Upper lobe of left lung (tissue), 6 donors: ENCODE results near the gene MAD2L1. TPM values are rescaled to one million over a fixed set of nuclear protein-coding genes. Genes with fewer than 3 reads are reported as not detected.

Experiments used
- ATAC-seq, 2 donors: fragments of 200-7000 bp; cut with Tn5 transposase; one replicate each; pipeline ENCODE4 v1.9.1; 2022; ENCODE audit warnings: mild to moderate bottlenecking in 2 of 2, moderate library complexity in 2 of 2; ENCODE audit not compliant: low FRiP score in 2 of 2
- DNase-seq, 2 donors: peaks; one replicate each; pipeline ENCODE4 v3.0.0-alpha.2; 2019 to 2020
- H3K27ac ChIP-seq, 4 donors: fragments of 200-600 bp; sonication (generic); one replicate each; pipeline ENCODE4 v1.5.1; 2016 to 2019
- H3K27me3 ChIP-seq, 4 donors: fragments of 200-600 bp; sonication (generic); one replicate each; pipeline ENCODE4 v1.5.1; 2017 to 2019
- H3K36me3 ChIP-seq, 4 donors: fragments of 200-600 bp; sonication (generic); one replicate each; pipeline ENCODE4 v1.5.1; 2016 to 2019
- H3K4me1 ChIP-seq, 4 donors: fragments of 200-600 bp; sonication (generic); one replicate each; pipeline ENCODE4 v1.5.1; 2018 to 2019
- H3K4me3 ChIP-seq, 4 donors: fragments of 200-600 bp; sonication (generic); one replicate each; pipeline ENCODE4 v1.5.1; 2017 to 2019; ENCODE audit warnings: mild to moderate bottlenecking in 2 of 4, moderate library complexity in 1 of 4
- H3K9me3 ChIP-seq, 4 donors: fragments of 200-600 bp; sonication (generic); one replicate each; pipeline ENCODE4 v1.5.1; 2018 to 2019
- EP300 ChIP-seq, 4 donors: sonication (generic); formaldehyde crosslinking; IDR thresholded peaks; one replicate each; pipeline ENCODE4 v1.5.1; 2017; ENCODE audit warnings: antibody characterized with exemption in 4 of 4, control low read depth in 2 of 4
- POLR2A ChIP-seq, 4 donors: fragments of 450-650 bp; IDR thresholded peaks; one replicate each; pipeline ENCODE4 v1.5.1; 2016 to 2017; ENCODE audit warnings: antibody characterized with exemption in 4 of 4, mild to moderate bottlenecking in 2 of 4
- POLR2AphosphoS5 ChIP-seq, 2 donors: sonication (generic); formaldehyde crosslinking; IDR thresholded peaks; one replicate each; pipeline ENCODE4 v1.5.1; 2017; ENCODE audit warnings: antibody characterized with exemption in 2 of 2
- WGBS, 2 donors: methylation state at CpG; one replicate each; pipeline ENCODE4 v1.1.5; 2017 to 2018; 5-methylcytosine and 5-hydroxymethylcytosine counted together
- total RNA-seq, 6 donors: library from RNA; depleted of rRNA in 4 of 6; stranded (reverse); fragments of >200 nt in 4 of 6; gene quantifications; one replicate each; pipeline versions ENCODE4 v1.1.0 to v1.2.1, GENCODE V29; 2016 to 2021
- TF ChIP-seq, protein P1 (sequence below), 6 experiments: fragments of 450-650 bp in 4 of 6; fragments of 200-600 bp in 2 of 6; sonication (generic) in 2 of 6; IDR thresholded peaks; one replicate each; pipeline ENCODE4 v1.5.1; 2016 to 2019; ENCODE audit warnings: antibody characterized with exemption in 6 of 6
- donor health status: DM: no; HTN: no; CAD: no; lungs with moderate emphysema.
- donor health status: DM: no; HTN: yes; CAD: no; lungs with severe emphysema.

The MAD2L1 gene
- total RNA-seq, 6 donors from 2014 or later: 1.7 to 4.3 (median 2.4) TPM; not detected in 1

- TF ChIP-seq, protein P1, sequence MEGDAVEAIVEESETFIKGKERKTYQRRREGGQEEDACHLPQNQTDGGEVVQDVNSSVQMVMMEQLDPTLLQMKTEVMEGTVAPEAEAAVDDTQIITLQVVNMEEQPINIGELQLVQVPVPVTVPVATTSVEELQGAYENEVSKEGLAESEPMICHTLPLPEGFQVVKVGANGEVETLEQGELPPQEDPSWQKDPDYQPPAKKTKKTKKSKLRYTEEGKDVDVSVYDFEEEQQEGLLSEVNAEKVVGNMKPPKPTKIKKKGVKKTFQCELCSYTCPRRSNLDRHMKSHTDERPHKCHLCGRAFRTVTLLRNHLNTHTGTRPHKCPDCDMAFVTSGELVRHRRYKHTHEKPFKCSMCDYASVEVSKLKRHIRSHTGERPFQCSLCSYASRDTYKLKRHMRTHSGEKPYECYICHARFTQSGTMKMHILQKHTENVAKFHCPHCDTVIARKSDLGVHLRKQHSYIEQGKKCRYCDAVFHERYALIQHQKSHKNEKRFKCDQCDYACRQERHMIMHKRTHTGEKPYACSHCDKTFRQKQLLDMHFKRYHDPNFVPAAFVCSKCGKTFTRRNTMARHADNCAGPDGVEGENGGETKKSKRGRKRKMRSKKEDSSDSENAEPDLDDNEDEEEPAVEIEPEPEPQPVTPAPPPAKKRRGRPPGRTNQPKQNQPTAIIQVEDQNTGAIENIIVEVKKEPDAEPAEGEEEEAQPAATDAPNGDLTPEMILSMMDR (IDR thresholded peaks at IDR 0.05): no peak
- TF ChIP-seq EP300 (IDR thresholded peaks at IDR 0.05) (no peak), POLR2A (IDR thresholded peaks at IDR 0.05) (no peak), POLR2AphosphoS5 (IDR thresholded peaks at IDR 0.05) (no peak)
- Histone ChIP-seq H3K27me3 (no peaks in the 10 kb centered on the region), H3K4me3 (no peak overlapping the region), H3K4me1 (no peaks in the 10 kb centered on the region), H3K9me3 (no peaks in the 10 kb centered on the region), H3K36me3 (no peaks in the 10 kb centered on the region), H3K27ac (no peak overlapping the region)
- DNase-seq (no peak), ATAC-seq (no peak)
- 53 to 78% methylated on average over 2 of the region's 2 CpGs for WGBS, 2 donors
Observed at GRCh38 chr4:120009731-120010130, 56.9 kb downstream of the MAD2L1 start.

DNA sequence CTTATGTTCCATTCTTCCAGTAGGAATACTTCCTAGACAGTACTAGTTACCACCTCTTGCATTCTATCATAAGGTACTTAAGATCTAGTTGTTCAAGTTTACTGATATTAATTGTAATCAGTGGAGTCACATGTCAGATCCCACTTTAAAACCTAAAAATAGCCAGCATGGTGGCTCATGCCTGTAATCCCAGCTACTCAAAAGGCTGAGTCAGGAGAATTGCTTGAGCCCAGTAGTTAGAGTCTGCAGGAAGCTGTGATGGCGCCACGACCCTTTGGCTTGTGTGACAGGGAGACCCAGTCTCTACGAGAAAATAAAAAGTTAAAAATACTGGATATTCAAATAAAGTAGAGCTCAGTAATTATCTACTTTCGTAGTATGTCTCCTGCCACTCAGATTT is 57.7 kb downstream of the MAD2L1 start:
- DNase-seq: no peak
- H3K27ac ChIP-seq: no peak overlapping the region
- no peak for ATAC-seq
- H3K27me3 ChIP-seq: no peaks in the 10 kb centered on the region
- H3K4me3 ChIP-seq: no peak overlapping the region
- 88 to 89% methylated on average over 4 of the region's 4 CpGs for WGBS, 2 donors
- H3K36me3 ChIP-seq: no peaks in the 10 kb centered on the region
- H3K4me1 ChIP-seq: no peaks in the 10 kb centered on the region
- no peaks in the 10 kb centered on the region for H3K9me3 ChIP-seq
- TF ChIP-seq EP300 (IDR thresholded peaks at IDR 0.05): no peak
- TF ChIP-seq POLR2A (IDR thresholded peaks at IDR 0.05): no peak

DNA sequence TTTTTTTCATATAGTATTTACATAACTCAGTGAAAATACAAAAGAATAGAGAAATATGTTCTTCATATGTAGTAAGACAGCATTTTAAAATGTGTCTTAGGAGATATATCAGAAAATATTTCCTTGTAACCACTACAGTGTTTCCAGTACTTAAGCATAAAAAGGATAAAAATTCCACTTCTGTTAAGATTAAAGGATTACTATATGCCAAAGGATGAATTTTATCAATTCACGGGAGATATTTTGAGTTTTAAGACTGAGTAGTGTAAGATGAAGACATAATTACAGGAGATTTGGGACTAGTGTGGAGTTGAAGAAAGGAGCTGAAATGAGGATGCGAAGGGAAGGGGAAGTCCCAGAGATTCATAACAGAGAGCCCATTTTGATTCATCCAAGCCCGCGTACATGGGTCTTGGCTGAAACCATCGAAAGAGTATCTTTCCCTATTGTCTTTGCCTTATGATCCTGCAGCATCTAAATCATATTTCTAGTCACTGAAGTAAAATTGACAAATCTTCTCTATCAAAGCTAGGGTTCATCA is 58.7 kb downstream of the MAD2L1 start:
- H3K36me3 ChIP-seq: no peaks in the 10 kb centered on the region
- no peaks in the 10 kb centered on the region for H3K27me3 ChIP-seq
- DNase-seq (no peak), ATAC-seq (no peak)
- WGBS, 2 donors: 85 to 86% methylated on average over 5 of the region's 5 CpGs
- H3K4me1 ChIP-seq: no peaks in the 10 kb centered on the region
- no peak overlapping the region for H3K4me3 ChIP-seq
- H3K27ac ChIP-seq: no peak overlapping the region
- no peaks in the 10 kb centered on the region for H3K9me3 ChIP-seq
- TF ChIP-seq POLR2AphosphoS5 (IDR thresholded peaks at IDR 0.05) (no peak), EP300 (IDR thresholded peaks at IDR 0.05) (no peak), POLR2A (IDR thresholded peaks at IDR 0.05) (no peak)
- TF ChIP-seq, protein P1 (IDR thresholded peaks at IDR 0.05): no peak

DNA sequence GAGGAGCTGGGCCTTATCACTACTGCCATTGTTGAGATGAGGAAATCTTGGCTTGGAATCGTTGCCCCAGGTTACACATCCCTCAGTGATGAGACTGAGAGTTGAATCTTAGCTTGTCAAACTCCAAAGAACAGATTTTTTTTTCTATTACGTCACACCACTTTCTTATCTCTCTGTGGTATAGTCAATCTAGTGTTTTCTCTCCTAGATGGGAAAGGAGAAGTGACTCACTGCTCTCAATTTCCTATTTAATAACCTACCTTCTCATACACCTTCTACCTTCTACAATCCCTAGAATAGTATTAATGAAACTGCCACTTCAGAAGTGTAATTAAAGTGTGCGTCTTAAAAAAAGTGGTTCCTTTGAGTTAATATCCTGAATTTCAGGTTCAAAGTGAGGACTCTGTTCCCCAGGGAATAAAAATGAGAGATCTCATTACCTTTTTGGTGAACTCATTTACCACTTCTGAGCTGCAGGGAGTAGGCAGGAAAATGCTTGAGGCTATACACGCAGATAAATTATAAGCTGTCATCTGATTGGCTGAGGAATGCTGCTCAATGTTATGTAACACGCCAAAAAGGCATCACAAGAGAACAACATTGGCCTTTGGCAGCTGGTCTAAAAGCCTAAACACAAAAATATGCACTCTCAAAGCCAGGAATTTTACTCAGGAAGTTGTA is 59.3 kb downstream of the MAD2L1 start:
- no peaks in the 10 kb centered on the region for H3K27me3 ChIP-seq
- ATAC-seq (no peak), DNase-seq (no peak)
- 31 to 45% methylated on average over 5 of the region's 5 CpGs for WGBS, 2 donors
- no peaks in the 10 kb centered on the region for H3K36me3 ChIP-seq
- H3K4me1 ChIP-seq: no peaks in the 10 kb centered on the region
- TF ChIP-seq, protein P1 (IDR thresholded peaks at IDR 0.05): no peak
- TF ChIP-seq POLR2AphosphoS5 (IDR thresholded peaks at IDR 0.05) (no peak), EP300 (IDR thresholded peaks at IDR 0.05) (no peak), POLR2A (IDR thresholded peaks at IDR 0.05) (no peak)
- H3K27ac ChIP-seq: no peak overlapping the region
- H3K9me3 ChIP-seq: no peaks in the 10 kb centered on the region
- H3K4me3 ChIP-seq: no peak overlapping the region
